ENCODE data around the gene CHRNB4. TPM values are rescaled to one million over a fixed set of nuclear protein-coding genes. Genes with fewer than 3 reads are reported as not detected.
"Not testable (repeated sequence)": the region's sequence is repeated elsewhere in the genome, so short reads cannot be mapped to it uniquely, and the experiment has no call there.

The CHRNB4 gene, protein sequence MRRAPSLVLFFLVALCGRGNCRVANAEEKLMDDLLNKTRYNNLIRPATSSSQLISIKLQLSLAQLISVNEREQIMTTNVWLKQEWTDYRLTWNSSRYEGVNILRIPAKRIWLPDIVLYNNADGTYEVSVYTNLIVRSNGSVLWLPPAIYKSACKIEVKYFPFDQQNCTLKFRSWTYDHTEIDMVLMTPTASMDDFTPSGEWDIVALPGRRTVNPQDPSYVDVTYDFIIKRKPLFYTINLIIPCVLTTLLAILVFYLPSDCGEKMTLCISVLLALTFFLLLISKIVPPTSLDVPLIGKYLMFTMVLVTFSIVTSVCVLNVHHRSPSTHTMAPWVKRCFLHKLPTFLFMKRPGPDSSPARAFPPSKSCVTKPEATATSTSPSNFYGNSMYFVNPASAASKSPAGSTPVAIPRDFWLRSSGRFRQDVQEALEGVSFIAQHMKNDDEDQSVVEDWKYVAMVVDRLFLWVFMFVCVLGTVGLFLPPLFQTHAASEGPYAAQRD
- not detected for total RNA-seq

DNA sequence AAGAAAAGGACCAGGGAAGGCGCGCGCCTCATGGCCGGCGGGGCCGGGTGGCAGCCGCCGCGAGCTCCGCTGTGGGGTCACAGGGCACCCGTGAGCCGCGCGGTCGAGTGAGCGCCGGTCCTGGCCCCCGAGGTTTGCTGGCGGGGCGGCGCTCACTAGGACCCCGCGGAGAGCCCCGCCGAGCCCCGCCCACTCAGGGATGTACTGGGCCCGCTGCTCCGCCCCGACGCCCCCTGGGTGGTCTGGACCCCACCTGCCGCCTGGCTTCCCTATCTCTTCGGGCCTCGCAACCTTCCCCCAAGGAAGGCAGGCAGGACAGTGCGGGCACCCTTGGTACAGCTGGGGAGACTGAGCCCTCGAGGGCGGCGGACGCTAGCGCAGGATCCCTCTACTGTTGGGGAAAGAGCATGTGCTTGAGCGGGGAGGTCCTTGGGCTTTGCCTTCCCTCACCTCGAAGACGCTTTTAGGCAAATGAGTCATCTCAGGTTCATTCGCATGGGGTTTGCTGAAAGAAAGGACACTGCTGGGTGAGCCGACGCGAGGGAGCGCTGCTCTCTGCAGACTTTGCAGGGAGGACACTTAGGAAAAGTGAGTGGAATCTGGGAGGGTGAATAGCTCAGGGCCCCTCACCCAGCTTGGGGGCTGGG is at the start of gene CHRNB4:
Gene CHRNB4, minus strand, starts transcription at position 109 of the 647 bp plus-strand sequence. Its CDS starts 77 bp downstream, at position 32.
- DNase-seq (ENCODE audit: low spot score): no peak
- intact Hi-C loops (cut with DNase I): no loop called here

GRCh38 chr15:78689626-78690025 is 48.6 kb upstream of the CHRNB4 start:
- DNase-seq (ENCODE audit: low spot score) (no peak), ATAC-seq (no peak)
- intact Hi-C loops (cut with DNase I): no loop called here

More for the DNA sequence above, at the start of gene CHRNB4:
- ATAC-seq: peak; percentile 56

- DNase-seq (ENCODE audit: low spot score) (peak; percentile 2), ATAC-seq (no peak)
- intact Hi-C loops (cut with DNase I): no loop called here
These were observed 44.9 kb upstream of the CHRNB4 start for GRCh38 chr15:78685925-78686324.

DNA sequence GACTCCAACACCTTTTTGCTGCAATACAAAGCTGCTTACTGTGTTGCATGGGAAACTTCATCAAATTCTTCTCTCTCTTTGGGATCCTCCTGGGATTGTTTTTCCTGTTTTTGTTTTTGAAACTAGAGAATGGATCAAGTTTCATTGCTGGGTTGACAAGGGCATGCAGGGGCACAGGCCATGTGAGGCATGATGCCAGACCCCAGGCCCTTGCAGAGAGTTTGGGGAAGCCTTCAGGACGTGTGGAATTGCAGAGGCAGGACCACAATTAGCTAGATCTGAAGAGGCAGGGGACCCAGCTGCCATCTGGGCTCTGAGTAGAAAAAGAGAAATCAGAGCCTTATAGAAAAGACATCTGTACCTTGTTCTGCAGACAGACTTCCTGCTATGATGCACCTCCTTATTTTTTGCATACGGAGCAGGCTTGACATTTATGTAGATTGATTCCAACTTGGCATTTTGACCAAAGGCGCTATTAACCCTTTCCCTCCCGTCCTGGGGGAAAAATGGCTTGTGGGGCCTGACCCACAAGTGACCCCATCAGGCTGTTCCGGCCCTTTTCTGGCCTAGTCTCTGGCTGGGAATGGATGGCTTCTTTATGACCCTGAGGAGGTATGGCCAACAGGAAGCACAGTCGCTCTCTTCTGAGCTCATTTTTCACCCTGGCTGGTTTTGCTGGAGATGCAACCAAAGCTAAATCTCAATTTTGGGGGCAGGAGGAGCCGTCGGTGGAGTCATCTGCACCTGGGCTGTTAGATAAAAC is 44.3 kb upstream of the CHRNB4 start:
- DNase-seq (ENCODE audit: low spot score): peak; percentile 41
- no peak for ATAC-seq
- intact Hi-C loops (cut with DNase I): no loop called here

GRCh38 chr15:78684657-78685056 is 43.6 kb upstream of the CHRNB4 start:
- DNase-seq (ENCODE audit: low spot score) (peak; percentile 9), ATAC-seq (no peak)
- intact Hi-C loops (cut with DNase I): no loop called here

GRCh38 chr15:78683599-78683998 is 42.6 kb upstream of the CHRNB4 start:
- intact Hi-C loops (cut with DNase I); ATAC-seq: not testable (repeated sequence)
- peak; percentile 36 for DNase-seq (ENCODE audit: low spot score)

- ATAC-seq (no peak), DNase-seq (ENCODE audit: low spot score) (peak; percentile 35)
- intact Hi-C loops (cut with DNase I): no loop called here
These were observed 41.8 kb upstream of the CHRNB4 start for GRCh38 chr15:78682693-78683410.

- DNase-seq (ENCODE audit: low spot score): peak; percentile 7
- no peak for ATAC-seq
- intact Hi-C loops (cut with DNase I): no loop called here
These were observed 41.1 kb upstream of the CHRNB4 start for GRCh38 chr15:78682004-78682651.

- ATAC-seq: no peak
- peak; percentile 19 for DNase-seq (ENCODE audit: low spot score)
- intact Hi-C loops (cut with DNase I): loop anchor here (1.0 kb wide), 1 partner anchor 49 kb away; no protein-coding TSS in a partner anchor
These were observed 40.4 kb upstream of the CHRNB4 start for GRCh38 chr15:78681281-78682003.

DNA sequence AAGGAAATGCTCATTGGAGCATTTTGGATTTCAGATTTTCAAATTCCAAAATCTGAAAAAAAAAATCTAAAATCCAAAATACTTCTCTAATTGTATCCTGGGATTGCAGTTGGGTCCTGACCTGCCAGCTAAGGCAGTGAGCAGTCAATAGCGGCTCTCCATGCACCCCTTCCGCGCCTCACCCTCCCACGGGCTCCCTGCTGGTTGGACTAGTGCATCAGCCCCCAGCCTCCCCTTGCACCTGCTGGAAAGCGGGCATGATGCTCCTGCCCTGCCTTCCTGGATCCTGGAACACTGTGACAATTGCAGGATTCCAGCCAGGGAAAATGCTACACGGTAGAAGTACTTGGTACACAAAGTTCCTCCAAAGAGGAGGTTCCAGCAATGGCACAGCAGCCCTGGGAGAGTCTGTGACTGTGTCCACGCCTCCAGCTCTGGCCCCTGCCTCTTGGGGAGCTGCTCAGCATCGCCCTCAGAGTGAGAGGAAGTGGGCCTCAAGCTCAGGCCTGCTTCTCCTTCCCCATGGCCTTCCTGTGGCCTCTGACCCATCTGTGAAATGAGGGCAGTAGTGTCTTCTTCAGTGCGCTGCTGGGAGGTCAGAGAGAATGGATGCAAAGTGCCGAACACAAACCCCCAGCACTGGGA is 39.5 kb upstream of the CHRNB4 start:
- DNase-seq (ENCODE audit: low spot score): peak; percentile 34
- ATAC-seq: no peak
- intact Hi-C loops (cut with DNase I): loop anchor here (1.0 kb wide), 1 partner anchor 48 kb away; no protein-coding TSS in a partner anchor

DNA sequence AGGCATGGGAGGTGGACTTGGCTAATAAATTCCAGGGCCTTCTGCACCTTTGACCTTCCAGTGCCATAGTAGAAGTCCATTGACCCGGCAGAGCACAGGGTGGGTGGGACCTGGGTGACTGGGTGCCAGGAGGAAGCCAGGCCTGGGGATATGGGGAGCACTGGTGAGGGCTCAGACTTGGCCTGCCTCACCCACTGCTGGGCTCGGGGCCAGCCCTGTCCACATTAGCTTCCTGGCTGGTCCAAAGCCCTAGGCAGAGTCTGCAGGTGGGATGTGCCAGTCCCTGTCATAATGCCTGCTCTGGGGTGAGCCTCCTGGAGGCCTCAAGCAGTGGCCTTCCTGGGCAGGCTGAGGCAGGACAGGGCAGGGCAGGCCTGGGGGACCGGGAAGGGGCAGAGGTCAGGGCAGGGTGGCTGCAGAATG is 38.1 kb upstream of the CHRNB4 start:
- peak; percentile 36 for DNase-seq (ENCODE audit: low spot score)
- intact Hi-C loops (cut with DNase I): no loop called here
- no peak for ATAC-seq

GRCh38 chr15:78676424-78677110 is 35.6 kb upstream of the CHRNB4 start:
- DNase-seq (ENCODE audit: low spot score) (peak; percentile 31), ATAC-seq (no peak)
- intact Hi-C loops (cut with DNase I): no loop called here

GRCh38 chr15:78675617-78676360 is 34.8 kb upstream of the CHRNB4 start:
- no peak for ATAC-seq
- intact Hi-C loops (cut with DNase I): no loop called here
- DNase-seq (ENCODE audit: low spot score): peak; percentile 33

DNA sequence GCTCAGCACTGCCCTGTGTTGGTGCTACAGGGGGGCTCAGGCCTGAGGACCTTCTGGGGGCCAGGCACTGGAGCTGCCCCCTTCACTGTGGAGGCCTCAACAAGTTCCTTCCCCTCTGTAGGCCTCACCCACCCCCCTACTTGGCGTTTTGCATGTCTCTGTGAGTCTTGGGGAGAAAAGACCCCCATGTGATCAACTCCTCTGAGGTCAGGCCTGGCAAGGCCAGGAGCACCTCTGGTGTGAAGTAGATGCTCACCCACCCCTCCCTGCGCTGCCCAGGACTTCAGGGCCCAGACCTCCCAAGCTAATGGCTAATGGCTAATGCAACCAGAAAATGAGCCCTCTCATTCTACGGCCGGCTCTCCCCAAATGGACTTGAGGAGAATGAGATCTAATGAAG is 34.2 kb upstream of the CHRNB4 start:
- DNase-seq (ENCODE audit: low spot score) (peak; percentile 21), ATAC-seq (no peak)
- intact Hi-C loops (cut with DNase I): no loop called here

- ATAC-seq: no peak
- DNase-seq (ENCODE audit: low spot score): no peak
- intact Hi-C loops (cut with DNase I): no loop called here
These were observed 33.0 kb upstream of the CHRNB4 start for GRCh38 chr15:78673917-78674444.

GRCh38 chr15:78673476-78673875 is 32.5 kb upstream of the CHRNB4 start:
- DNase-seq (ENCODE audit: low spot score): no peak
- intact Hi-C loops (cut with DNase I): no loop called here
- ATAC-seq: no peak

Measured in sciatic nerve (tissue), 2 donors.